ENCODE measurements around the gene PPM1L.

Gene PPM1L

DNA sequence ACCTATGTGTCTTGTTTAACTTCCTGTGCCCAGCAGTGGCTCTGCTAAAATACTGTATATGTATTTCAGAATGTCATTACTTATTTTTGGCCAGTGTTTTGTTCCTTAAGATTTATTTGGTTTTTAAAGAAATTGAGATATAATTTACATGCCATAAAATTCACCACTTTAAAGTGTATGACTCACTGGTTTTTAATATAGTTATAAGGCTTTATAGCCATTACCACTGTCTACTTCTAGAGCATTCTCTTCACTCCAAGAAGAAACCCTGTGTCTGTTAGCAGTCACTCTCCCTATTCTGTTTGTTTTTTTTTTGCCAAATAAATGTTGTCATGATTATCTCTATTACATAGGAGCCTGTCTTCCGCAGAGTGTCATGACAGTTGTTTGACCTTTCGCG is 25.8 kb downstream of the PPM1L start:
- TF ChIP-seq EZH2 (IDR thresholded peaks at IDR 0.05; ENCODE audit: borderline replicate concordance, low read length) (no peak), CTCF (IDR thresholded peaks at IDR 0.05; ENCODE audit: low read length) (no peak)
- no peak overlapping the region for H2AFZ ChIP-seq (ENCODE audit: low read length)
- H3K27me3 ChIP-seq (ENCODE audit: insufficient read depth, low read length): no peaks in the 10 kb centered on the region
- H3K79me2 ChIP-seq (ENCODE audit: insufficient read depth, low read length): no peaks in the 10 kb centered on the region
- H3K9me3 ChIP-seq (ENCODE audit: low read length): no peaks in the 10 kb centered on the region
- H3K36me3 ChIP-seq (ENCODE audit: insufficient read depth, low read length): no peaks in the 10 kb centered on the region
- no peaks in the 10 kb centered on the region for H4K20me1 ChIP-seq (ENCODE audit: insufficient read depth, low read length)
- no peak overlapping the region for H3K4me2 ChIP-seq (ENCODE audit: low read length)
- H3K9ac ChIP-seq (ENCODE audit: low read length): no peak overlapping the region
- no peaks in the 10 kb centered on the region for H3K4me1 ChIP-seq (ENCODE audit: insufficient read depth, low read length, severe bottlenecking)
- no peak overlapping the region for H3K4me3 ChIP-seq (ENCODE audit: low read depth, low read length, poor library complexity, severe bottlenecking)
- no peaks in the 10 kb centered on the region for H3K9me2 ChIP-seq (ENCODE audit: low read depth, low read length)
- H3F3A ChIP-seq (ENCODE audit: insufficient read depth, low read length): no peaks in the 10 kb centered on the region
- no peak overlapping the region for H3K27ac ChIP-seq (ENCODE audit: low read depth, low read length, poor library complexity, severe bottlenecking)

- no peak overlapping the region for H3K9ac ChIP-seq (ENCODE audit: low read length)
- TF ChIP-seq CTCF (IDR thresholded peaks at IDR 0.05; ENCODE audit: low read length): no peak
- TF ChIP-seq EZH2 (IDR thresholded peaks at IDR 0.05; ENCODE audit: borderline replicate concordance, low read length): no peak
Measured at GRCh38 chr3:160784853-160785252, 28.8 kb downstream of the PPM1L start.

DNA sequence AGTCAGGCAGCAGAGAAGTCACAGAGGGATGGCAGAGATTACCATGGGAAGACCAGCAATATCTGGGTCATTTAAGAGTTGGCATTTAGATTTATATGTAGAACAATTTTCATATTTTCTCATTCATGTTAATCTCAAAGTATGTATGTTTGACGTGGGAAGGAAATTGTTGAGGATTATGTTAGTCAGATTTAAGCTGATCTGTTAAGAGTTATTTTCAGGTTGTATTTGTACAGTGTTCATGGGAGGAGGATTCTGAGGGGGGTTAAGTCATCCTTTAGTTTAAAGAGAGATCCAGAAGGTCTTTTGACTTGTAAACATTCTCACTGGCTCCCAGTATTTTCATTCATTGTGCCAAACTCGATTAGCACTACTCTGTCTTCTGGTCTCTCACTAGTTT is 34.7 kb downstream of the PPM1L start:
- H3K79me2 ChIP-seq (ENCODE audit: insufficient read depth, low read length): no peaks in the 10 kb centered on the region
- no peak overlapping the region for H3K27ac ChIP-seq (ENCODE audit: low read depth, low read length, poor library complexity, severe bottlenecking)
- H3K9me2 ChIP-seq (ENCODE audit: low read depth, low read length): peaks cover 9% of the 10 kb centered on the region
- no peak overlapping the region for H3K4me3 ChIP-seq (ENCODE audit: low read depth, low read length, poor library complexity, severe bottlenecking)
- H3F3A ChIP-seq (ENCODE audit: insufficient read depth, low read length): no peaks in the 10 kb centered on the region
- H2AFZ ChIP-seq (ENCODE audit: low read length): no peak overlapping the region
- H3K9ac ChIP-seq (ENCODE audit: low read length): no peak overlapping the region
- no peaks in the 10 kb centered on the region for H3K4me1 ChIP-seq (ENCODE audit: insufficient read depth, low read length, severe bottlenecking)
- no peaks in the 10 kb centered on the region for H4K20me1 ChIP-seq (ENCODE audit: insufficient read depth, low read length)
- H3K9me3 ChIP-seq (ENCODE audit: low read length): no peaks in the 10 kb centered on the region
- H3K36me3 ChIP-seq (ENCODE audit: insufficient read depth, low read length): no peaks in the 10 kb centered on the region
- H3K4me2 ChIP-seq (ENCODE audit: low read length): no peak overlapping the region
- no peaks in the 10 kb centered on the region for H3K27me3 ChIP-seq (ENCODE audit: insufficient read depth, low read length)
- TF ChIP-seq CTCF (IDR thresholded peaks at IDR 0.05; ENCODE audit: low read length) (no peak), EZH2 (IDR thresholded peaks at IDR 0.05; ENCODE audit: borderline replicate concordance, low read length) (no peak)

More at GRCh38 chr3:160784853-160785252, 28.8 kb downstream of the PPM1L start:
- H3K9me2 ChIP-seq (ENCODE audit: low read depth, low read length): peaks cover 9% of the 10 kb centered on the region
- H4K20me1 ChIP-seq (ENCODE audit: insufficient read depth, low read length): no peaks in the 10 kb centered on the region
- no peak overlapping the region for H3K27ac ChIP-seq (ENCODE audit: low read depth, low read length, poor library complexity, severe bottlenecking)
- H3K4me1 ChIP-seq (ENCODE audit: insufficient read depth, low read length, severe bottlenecking): no peaks in the 10 kb centered on the region
- no peaks in the 10 kb centered on the region for H3K36me3 ChIP-seq (ENCODE audit: insufficient read depth, low read length)
- H3K79me2 ChIP-seq (ENCODE audit: insufficient read depth, low read length): no peaks in the 10 kb centered on the region
- H3K27me3 ChIP-seq (ENCODE audit: insufficient read depth, low read length): no peaks in the 10 kb centered on the region
- no peak overlapping the region for H3K4me3 ChIP-seq (ENCODE audit: low read depth, low read length, poor library complexity, severe bottlenecking)
- H2AFZ ChIP-seq (ENCODE audit: low read length): no peak overlapping the region
- no peaks in the 10 kb centered on the region for H3K9me3 ChIP-seq (ENCODE audit: low read length)
- no peak overlapping the region for H3K4me2 ChIP-seq (ENCODE audit: low read length)
- no peaks in the 10 kb centered on the region for H3F3A ChIP-seq (ENCODE audit: insufficient read depth, low read length)
